ENCODE results near the gene CLEC19A.

CLEC19A gene

DNA sequence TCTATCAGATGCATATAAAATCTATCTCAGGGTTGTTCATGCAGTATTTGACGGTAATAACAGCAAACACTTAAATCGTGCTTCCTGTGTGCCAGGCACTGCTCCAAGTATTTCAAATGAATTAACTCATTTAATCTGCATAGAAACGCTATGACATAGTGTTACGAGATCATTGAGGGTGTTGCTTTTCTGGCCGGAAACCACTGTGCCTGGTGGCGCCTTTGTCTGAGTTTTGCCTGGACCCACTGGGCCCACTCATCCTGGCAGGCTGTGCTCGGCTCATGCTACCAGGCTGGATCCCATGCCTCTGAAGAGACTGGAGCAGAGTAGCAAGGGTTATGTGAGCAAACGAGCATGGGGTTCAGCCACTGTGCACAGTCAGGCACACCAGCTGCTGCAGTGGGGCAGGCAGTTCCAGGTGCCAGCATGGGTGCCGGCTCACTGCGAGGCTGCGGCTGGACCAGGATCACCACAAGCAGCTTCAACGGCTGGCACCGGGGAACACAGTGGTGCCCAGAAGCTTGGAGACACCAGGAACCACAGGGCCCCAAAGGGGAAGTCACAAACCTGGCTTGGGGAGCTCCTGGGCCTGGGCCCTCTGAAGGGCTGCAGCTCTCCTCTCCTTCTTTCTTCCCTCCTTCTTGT is 45.9 kb upstream of the CLEC19A start:
- no peak overlapping the region for H4K8ac ChIP-seq (ENCODE audit: low read depth, low read length)
- H3K9me3 ChIP-seq (replicated peaks in 1 of 2; ENCODE audit: control insufficient read depth in 2 of 2, insufficient read depth in 1 of 2, low read depth in 1 of 2, low read length in 2 of 2), result peaks cover 3 to 6% of the 10 kb centered on the region in 2 donors

DNA sequence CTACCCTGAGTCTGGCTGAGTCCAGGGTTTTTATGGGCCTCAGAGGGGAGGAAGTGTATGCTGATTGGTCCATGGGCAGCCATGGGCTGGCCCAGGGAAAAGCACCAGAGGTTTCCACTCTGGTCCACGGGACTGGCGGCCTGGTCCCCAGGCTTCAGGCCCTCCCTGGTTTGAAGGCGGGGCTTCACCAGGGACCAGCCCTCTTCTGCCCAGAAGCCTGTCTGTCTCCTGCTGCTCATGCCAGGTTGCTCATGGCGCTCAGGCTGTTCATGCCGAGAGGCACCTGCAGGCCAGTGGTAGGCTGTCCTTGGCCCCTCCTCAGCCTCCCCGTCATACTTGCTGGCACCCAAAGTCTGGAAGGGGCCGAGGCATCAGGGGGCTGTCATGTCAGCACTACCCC is 45.0 kb upstream of the CLEC19A start:
- H3K4me2 ChIP-seq (ENCODE audit: insufficient read depth, low read length, poor library complexity, severe bottlenecking), result no peak overlapping the region
- no peaks in the 10 kb centered on the region for H3K36me3 ChIP-seq (replicated peaks in 1 of 2; ENCODE audit: control insufficient read depth in 2 of 2, insufficient read depth in 2 of 2, low read length in 2 of 2)
- peaks cover 2% of the 10 kb centered on the region for H3K79me1 ChIP-seq (ENCODE audit: low read depth, low read length)
- H3K4me3 ChIP-seq (ENCODE audit: low read length in 2 of 2), result no peak overlapping the region
- H3K14ac ChIP-seq (ENCODE audit: low read length), result peak overlapping the region; percentile 23
- H3K9ac ChIP-seq (ENCODE audit: low read depth, low read length, poor library complexity), result no peak overlapping the region
- H2BK12ac ChIP-seq (ENCODE audit: low read length), result no peak overlapping the region
- no peak overlapping the region for H4K8ac ChIP-seq (ENCODE audit: low read depth, low read length)
- H3K18ac ChIP-seq (ENCODE audit: low read length), result peak overlapping the region; percentile 77
- no peak for DNase-seq (ENCODE audit: low spot score)
- no peak overlapping the region for H2BK5ac ChIP-seq (ENCODE audit: low read length)
- no peak overlapping the region for H3K27ac ChIP-seq (replicated peaks; ENCODE audit: low read length)
- H3K4me1 ChIP-seq (ENCODE audit: control insufficient read depth in 2 of 2, insufficient read depth in 1 of 2, low read depth in 1 of 2, low read length in 2 of 2), result no peaks in the 10 kb centered on the region
- H2BK120ac ChIP-seq (ENCODE audit: low read depth, low read length), result no peak overlapping the region
- H3K9me3 ChIP-seq (replicated peaks in 1 of 2; ENCODE audit: control insufficient read depth in 2 of 2, insufficient read depth in 1 of 2, low read depth in 1 of 2, low read length in 2 of 2), result peaks cover 3 to 4% of the 10 kb centered on the region in 2 donors
- H3K4ac ChIP-seq (ENCODE audit: low read length), result no peak overlapping the region
- peak overlapping the region; percentile 28 for H2AK5ac ChIP-seq (ENCODE audit: low read depth, low read length)
- H3K27me3 ChIP-seq (ENCODE audit: control insufficient read depth in 3 of 3, insufficient read depth in 3 of 3, low read depth in 1 of 3, low read length in 3 of 3), result no peaks in the 10 kb centered on the region
- no peak overlapping the region for H2AFZ ChIP-seq (ENCODE audit: low read length)
- H2BK15ac ChIP-seq (ENCODE audit: low read length), result no peak overlapping the region
- H4K91ac ChIP-seq (ENCODE audit: low read depth, low read length, poor library complexity), result no peak overlapping the region
- no peak overlapping the region for H3K23ac ChIP-seq (ENCODE audit: low read depth, low read length, poor library complexity)
- WGBS, 2 donors (ENCODE audit: extremely low coverage in 2 of 2, insufficient read length in 2 of 2, insufficient replicate concordance in 1 of 2), result no CpG with 5 or more reads among the region's 7 CpGs

More for the DNA sequence above, 45.9 kb upstream of the CLEC19A start:
- Histone ChIP-seq H3K27me3 (ENCODE audit: control insufficient read depth in 3 of 3, insufficient read depth in 3 of 3, low read depth in 1 of 3, low read length in 3 of 3) (no peaks in the 10 kb centered on the region), H4K91ac (ENCODE audit: low read depth, low read length, poor library complexity) (no peak overlapping the region), H3K27ac (replicated peaks; ENCODE audit: low read length) (no peak overlapping the region), H2AFZ (ENCODE audit: low read length) (no peak overlapping the region), H2AK5ac (ENCODE audit: low read depth, low read length) (no peak overlapping the region), H2BK15ac (ENCODE audit: low read length) (no peak overlapping the region), H3K4ac (ENCODE audit: low read length) (peak overlapping the region; percentile 24), H3K23ac (ENCODE audit: low read depth, low read length, poor library complexity) (peak overlapping the region; percentile 83), H2BK120ac (ENCODE audit: low read depth, low read length) (no peak overlapping the region), H3K9ac (ENCODE audit: low read depth, low read length, poor library complexity) (no peak overlapping the region), H3K14ac (ENCODE audit: low read length) (no peak overlapping the region), H3K18ac (ENCODE audit: low read length) (peak overlapping the region; percentile 58), H3K4me1 (ENCODE audit: control insufficient read depth in 2 of 2, insufficient read depth in 1 of 2, low read depth in 1 of 2, low read length in 2 of 2) (no peaks in the 10 kb centered on the region), H3K36me3 (replicated peaks in 1 of 2; ENCODE audit: control insufficient read depth in 2 of 2, insufficient read depth in 2 of 2, low read length in 2 of 2) (peaks cover 0 to 2% of the 10 kb centered on the region in 2 donors), H2BK5ac (ENCODE audit: low read length) (no peak overlapping the region), H3K4me3 (ENCODE audit: low read length in 2 of 2) (no peak overlapping the region), H2BK12ac (ENCODE audit: low read length) (peak overlapping the region; percentile 28), H3K79me1 (ENCODE audit: low read depth, low read length) (peaks cover 2% of the 10 kb centered on the region), H3K4me2 (ENCODE audit: insufficient read depth, low read length, poor library complexity, severe bottlenecking) (no peak overlapping the region)
- no CpG with 5 or more reads among the region's 13 CpGs for WGBS, 2 donors (ENCODE audit: extremely low coverage in 2 of 2, insufficient read length in 2 of 2, insufficient replicate concordance in 1 of 2)
- no peak for DNase-seq (ENCODE audit: low spot score)

DNA sequence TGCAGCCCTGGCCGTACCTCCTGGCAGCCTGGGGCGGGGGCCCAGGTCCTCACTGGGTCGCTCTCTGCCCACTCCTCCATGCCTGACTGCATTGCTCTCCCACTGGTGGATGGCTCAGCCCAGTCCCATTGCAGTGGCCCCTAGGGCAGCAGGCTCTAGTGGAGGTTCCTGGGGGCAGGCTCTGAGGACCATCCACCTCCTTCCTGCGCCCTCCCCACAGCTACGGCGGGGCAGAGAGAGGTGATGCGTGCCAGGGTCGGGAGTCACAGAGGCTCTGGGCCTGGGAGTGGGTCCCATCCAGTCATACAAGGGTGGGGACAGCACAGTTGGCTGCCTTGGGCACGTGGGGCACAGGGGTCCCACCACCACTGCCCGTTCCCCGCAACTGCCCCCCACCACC is 44.0 kb upstream of the CLEC19A start:
- no peak overlapping the region for H3K4ac ChIP-seq (ENCODE audit: low read length)
- H2BK120ac ChIP-seq (ENCODE audit: low read depth, low read length), result peak overlapping the region; percentile 73
- peaks cover 0 to 1% of the 10 kb centered on the region in 2 donors for H3K9me3 ChIP-seq (replicated peaks in 1 of 2; ENCODE audit: control insufficient read depth in 2 of 2, insufficient read depth in 1 of 2, low read depth in 1 of 2, low read length in 2 of 2)
- H3K27me3 ChIP-seq (ENCODE audit: control insufficient read depth in 3 of 3, insufficient read depth in 3 of 3, low read depth in 1 of 3, low read length in 3 of 3), result no peaks in the 10 kb centered on the region
- H3K9ac ChIP-seq (ENCODE audit: low read depth, low read length, poor library complexity), result no peak overlapping the region
- peak overlapping the region; percentile 64 for H2AK5ac ChIP-seq (ENCODE audit: low read depth, low read length)
- H3K36me3 ChIP-seq (replicated peaks in 1 of 2; ENCODE audit: control insufficient read depth in 2 of 2, insufficient read depth in 2 of 2, low read length in 2 of 2), result no peaks in the 10 kb centered on the region
- peak overlapping the region; percentile 14 for H2BK5ac ChIP-seq (ENCODE audit: low read length)
- H4K8ac ChIP-seq (ENCODE audit: low read depth, low read length), result peak overlapping the region; percentile 98
- no peak overlapping the region for H2BK15ac ChIP-seq (ENCODE audit: low read length)
- no peak overlapping the region for H3K14ac ChIP-seq (ENCODE audit: low read length)
- peak overlapping the region; percentile 83 for H3K23ac ChIP-seq (ENCODE audit: low read depth, low read length, poor library complexity)
- H4K91ac ChIP-seq (ENCODE audit: low read depth, low read length, poor library complexity), result peak overlapping the region; percentile 82
- H3K4me3 ChIP-seq (ENCODE audit: low read length in 2 of 2), result no peak overlapping the region
- H3K79me1 ChIP-seq (ENCODE audit: low read depth, low read length), result peaks cover 2% of the 10 kb centered on the region
- H3K27ac ChIP-seq (replicated peaks; ENCODE audit: low read length), result no peak overlapping the region
- no CpG with 5 or more reads among the region's 11 CpGs for WGBS, 2 donors (ENCODE audit: extremely low coverage in 2 of 2, insufficient read length in 2 of 2, insufficient replicate concordance in 1 of 2)
- DNase-seq (ENCODE audit: low spot score), result no peak
- H2BK12ac ChIP-seq (ENCODE audit: low read length), result peak overlapping the region; percentile 50
- no peak overlapping the region for H3K4me2 ChIP-seq (ENCODE audit: insufficient read depth, low read length, poor library complexity, severe bottlenecking)
- peak overlapping the region; percentile 91 for H3K18ac ChIP-seq (ENCODE audit: low read length)
- no peaks in the 10 kb centered on the region for H3K4me1 ChIP-seq (ENCODE audit: control insufficient read depth in 2 of 2, insufficient read depth in 1 of 2, low read depth in 1 of 2, low read length in 2 of 2)
- H2AFZ ChIP-seq (ENCODE audit: low read length), result no peak overlapping the region

DNA sequence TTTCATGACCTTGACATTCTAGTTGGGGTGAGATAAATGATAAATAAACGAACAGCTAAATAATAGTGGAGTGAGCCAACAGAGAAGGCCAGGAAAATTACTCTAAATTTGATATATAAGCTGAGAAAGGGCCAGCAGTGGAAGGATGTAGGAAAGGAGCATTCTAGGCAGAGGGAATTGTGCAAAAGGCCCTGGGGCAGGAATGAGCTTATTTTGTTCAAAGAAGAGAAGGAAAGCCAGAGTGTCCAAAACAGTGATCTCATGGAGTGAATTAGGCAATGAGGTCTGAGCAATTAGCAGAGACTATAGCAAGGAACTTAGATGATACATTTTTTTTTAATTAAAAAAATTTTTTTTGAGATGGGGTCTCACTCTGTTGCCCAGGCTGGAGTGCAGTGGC is 43.3 kb upstream of the CLEC19A start:
- no peaks in the 10 kb centered on the region for H3K36me3 ChIP-seq (replicated peaks in 1 of 2; ENCODE audit: control insufficient read depth in 2 of 2, insufficient read depth in 2 of 2, low read length in 2 of 2)
- no peak overlapping the region for H3K14ac ChIP-seq (ENCODE audit: low read length)
- no peak overlapping the region for H3K27ac ChIP-seq (replicated peaks; ENCODE audit: low read length)

More for the DNA sequence above, 43.3 kb upstream of the CLEC19A start:
- H3K27me3 ChIP-seq (ENCODE audit: control insufficient read depth in 3 of 3, insufficient read depth in 3 of 3, low read depth in 1 of 3, low read length in 3 of 3), result no peaks in the 10 kb centered on the region
- no peak overlapping the region for H3K4me2 ChIP-seq (ENCODE audit: insufficient read depth, low read length, poor library complexity, severe bottlenecking)
- H3K18ac ChIP-seq (ENCODE audit: low read length), result no peak overlapping the region
- no peaks in the 10 kb centered on the region for H3K4me1 ChIP-seq (ENCODE audit: control insufficient read depth in 2 of 2, insufficient read depth in 1 of 2, low read depth in 1 of 2, low read length in 2 of 2)
- H3K9ac ChIP-seq (ENCODE audit: low read depth, low read length, poor library complexity), result no peak overlapping the region
- no peak overlapping the region for H2BK5ac ChIP-seq (ENCODE audit: low read length)
- DNase-seq (ENCODE audit: low spot score), result no peak
- no CpG with 5 or more reads among the region's 1 CpG for WGBS, 2 donors (ENCODE audit: extremely low coverage in 2 of 2, insufficient read length in 2 of 2, insufficient replicate concordance in 1 of 2)
- H2BK12ac ChIP-seq (ENCODE audit: low read length), result no peak overlapping the region
- no peak overlapping the region for H2BK120ac ChIP-seq (ENCODE audit: low read depth, low read length)
- peaks cover 2% of the 10 kb centered on the region for H3K79me1 ChIP-seq (ENCODE audit: low read depth, low read length)
- no peaks in the 10 kb centered on the region for H3K9me3 ChIP-seq (replicated peaks in 1 of 2; ENCODE audit: control insufficient read depth in 2 of 2, insufficient read depth in 1 of 2, low read depth in 1 of 2, low read length in 2 of 2)
- H3K23ac ChIP-seq (ENCODE audit: low read depth, low read length, poor library complexity), result no peak overlapping the region
- H3K4me3 ChIP-seq (ENCODE audit: low read length in 2 of 2), result no peak overlapping the region
- H4K8ac ChIP-seq (ENCODE audit: low read depth, low read length), result no peak overlapping the region
- no peak overlapping the region for H2AK5ac ChIP-seq (ENCODE audit: low read depth, low read length)
- no peak overlapping the region for H3K4ac ChIP-seq (ENCODE audit: low read length)
- no peak overlapping the region for H4K91ac ChIP-seq (ENCODE audit: low read depth, low read length, poor library complexity)
- no peak overlapping the region for H2AFZ ChIP-seq (ENCODE audit: low read length)
- no peak overlapping the region for H2BK15ac ChIP-seq (ENCODE audit: low read length)
